HL-60 (cell line): Measurements from ENCODE around the gene MARF1.

Source experiments
- CTCF ChIP-seq: IDR thresholded peaks from one replicate; pipeline ENCODE4 v1.5.1; 2011; ENCODE audit warnings: low read length, control low read depth, inconsistent platforms; ENCODE audit not compliant: insufficient read depth
- GABPA ChIP-seq: IDR thresholded peaks from 2 replicates; pipeline ENCODE4 v1.6.1; 2012; ENCODE audit warnings: low read depth
- POLR2AphosphoS5 ChIP-seq: IDR thresholded peaks from 2 replicates; pipeline ENCODE4 v1.6.1; 2012; ENCODE audit warnings: low read depth
- REST ChIP-seq: IDR thresholded peaks from 2 replicates; pipeline ENCODE4 v1.6.1; 2012; ENCODE audit warnings: low read depth; ENCODE audit not compliant: insufficient replicate concordance
- SPI1 ChIP-seq: IDR thresholded peaks from 2 replicates; pipeline ENCODE4 v1.6.1; 2012; ENCODE audit warnings: low read depth, mild to moderate bottlenecking, borderline replicate concordance

GRCh38 chr16:15604460-15605440 is 38.2 kb downstream of the MARF1 start:
- TF ChIP-seq CTCF (no peak), POLR2AphosphoS5 (no peak), GABPA (no peak), REST (no peak), SPI1 (no peak)
